HepG2 (cell line): Measurements from ENCODE around the gene RFC1. TPM values are rescaled to one million over a fixed set of nuclear protein-coding genes. Genes with fewer than 3 reads are reported as not detected.

ENCODE experiments used
- ATF4 ChIP-seq, 2 experiments: fragments of 450-650 bp in 1 of 2; sonication (generic) in 1 of 2; formaldehyde crosslinking; IDR thresholded peaks; 2 replicates each; pipeline versions ENCODE4 v1.5.0 to v1.8.0; 2020 to 2022; ENCODE audit warnings: mild to moderate bottlenecking in 1 of 2, missing genetic modification reagents in 1 of 2
- ATF5 ChIP-seq: sonication (generic); formaldehyde crosslinking; IDR thresholded peaks from 2 replicates; pipeline ENCODE4 v1.4.0; 2020; ENCODE audit warnings: mild to moderate bottlenecking, low read depth, missing genetic modification reagents
- ATF7-NPFF ChIP-seq: sonication (generic); formaldehyde crosslinking; IDR thresholded peaks from 2 replicates; pipeline ENCODE4 v1.8.1; 2023; ENCODE audit warnings: mild to moderate bottlenecking, low read depth, missing genetic modification reagents, moderate library complexity
- CENPBD1 ChIP-seq: sonication (generic); formaldehyde crosslinking; IDR thresholded peaks from 2 replicates; pipeline ENCODE4 v1.8.0; 2022; ENCODE audit warnings: missing genetic modification reagents, low read depth, mild to moderate bottlenecking, borderline replicate concordance
- CHD2 ChIP-seq: IDR thresholded peaks from 2 replicates; pipeline ENCODE4 v1.6.1; 2011; ENCODE audit warnings: low read depth, low read length, improper control_type of control experiment
- CREBL2 ChIP-seq: sonication (generic); formaldehyde crosslinking; IDR thresholded peaks from 2 replicates; pipeline ENCODE4 v1.8.1; 2023; ENCODE audit warnings: missing genetic modification reagents, mild to moderate bottlenecking, borderline replicate concordance
- FOXC1 ChIP-seq: sonication (generic); formaldehyde crosslinking; IDR thresholded peaks from 2 replicates; pipeline ENCODE4 v1.8.0; 2022; ENCODE audit warnings: mild to moderate bottlenecking, missing genetic modification reagents, borderline replicate concordance
- FOXP1 ChIP-seq, 2 experiments: fragments of 450-650 bp in 1 of 2; IDR thresholded peaks; 2 replicates each; pipeline ENCODE4 v1.6.1; 2017 to 2018; ENCODE audit warnings: antibody characterized with exemption in 1 of 2
- GMEB2 ChIP-seq: IDR thresholded peaks from 2 replicates; pipeline ENCODE4 v1.6.1; 2016; ENCODE audit warnings: missing biosample characterization, missing genetic modification reagents, low read depth
- HIC2 ChIP-seq: sonication (generic); formaldehyde crosslinking; IDR thresholded peaks from 2 replicates; pipeline ENCODE4 v1.9.0; 2022; ENCODE audit warnings: low read depth, missing genetic modification reagents
- HNRNPLL ChIP-seq: fragments of 200-400 bp; formaldehyde crosslinking; IDR thresholded peaks from 2 replicates; pipeline ENCODE4 v1.6.1; 2017; ENCODE audit warnings: mild to moderate bottlenecking, low read depth, low read length; ENCODE audit not compliant: poor library complexity, severe bottlenecking
- KDM5B ChIP-seq: sonication (generic); formaldehyde crosslinking; IDR thresholded peaks from 2 replicates; pipeline ENCODE4 v1.4.0; 2020; ENCODE audit warnings: missing genetic modification reagents, mild to moderate bottlenecking, borderline replicate concordance
- MIXL1 ChIP-seq: IDR thresholded peaks from 2 replicates; pipeline ENCODE4 v1.6.1; 2016
- MTA3 ChIP-seq: sonication (generic); formaldehyde crosslinking; IDR thresholded peaks from 2 replicates; pipeline ENCODE4 v1.4.0; 2020; ENCODE audit warnings: missing genetic modification reagents
- MTF2 ChIP-seq: sonication (generic); formaldehyde crosslinking; IDR thresholded peaks from 2 replicates; pipeline ENCODE4 v1.5.0; 2020; ENCODE audit warnings: missing genetic modification reagents, borderline replicate concordance
- SRSF1 ChIP-seq: fragments of 200-400 bp; formaldehyde crosslinking; optimal IDR thresholded peaks from 2 replicates; pipeline ENCODE3; 2017; ENCODE audit warnings: mild to moderate bottlenecking, low read depth, low read length, moderate library complexity
- ZNF256 ChIP-seq: sonication (generic); formaldehyde crosslinking; conservative IDR thresholded peaks from 2 replicates; pipeline ENCODE4 v1.4.0; 2020; ENCODE audit warnings: missing genetic modification reagents
- ZNF564 ChIP-seq: sonication (generic); formaldehyde crosslinking; IDR thresholded peaks from 2 replicates; pipeline ENCODE4 v1.8.1; 2023; ENCODE audit warnings: mild to moderate bottlenecking, missing genetic modification reagents
- ZNF678 ChIP-seq: sonication (generic); formaldehyde crosslinking; IDR thresholded peaks from 2 replicates; pipeline ENCODE4 v1.4.0; 2020; ENCODE audit warnings: mild to moderate bottlenecking, missing genetic modification reagents
- polyA plus RNA-seq, 8 experiments: library from polyadenylated mRNA; depleted of rRNA in 3 of 8; stranded (reverse) in 7 of 8; unstranded in 1 of 8; fragments of >200 nt; fragmentation: Illumina TruSeq in 4 of 8; extraction: Trizol in 4 of 8; gene quantifications; 2 replicates each; pipeline versions ENCODE4 v1.2.1 to v1.2.3, GENCODE V29; 2011 to 2016; ENCODE audit warnings: low read depth in 4 of 8, missing spikeins in 1 of 8, mixed read lengths in 1 of 8; ENCODE audit not compliant: insufficient read depth in 1 of 8
- total RNA-seq, 5 experiments: library from RNA; depleted of rRNA; stranded (reverse); fragments of >200 nt; fragmentation: Illumina TruSeq; extraction: Trizol; gene quantifications; 2 replicates each; pipeline ENCODE4 v1.2.3, GENCODE V29; 2016; ENCODE audit warnings: low read depth in 1 of 5

The RFC1 gene
- total and polyA plus RNA-seq, 2 of the 13 experiments (the other 11 are each of a cell fraction or from before 2014, with no cell fraction given) = 15.9 to 78.8 TPM

- no peak for TF ChIP-seq GMEB2
- no peak for TF ChIP-seq HIC2
- no peak for TF ChIP-seq ATF7-NPFF (CRISPR knock-in tag)
- no peak for TF ChIP-seq FOXC1
- TF ChIP-seq FOXP1 (IDR thresholded peaks at IDR 0.05) = no peak
- TF ChIP-seq FOXP1 (CRISPR knock-in tag; IDR thresholded peaks at IDR 0.05) = no peak
- TF ChIP-seq MTA3 (CRISPR knock-in tag) = no peak
- no peak for TF ChIP-seq MTF2
- no peak for TF ChIP-seq KDM5B (CRISPR knock-in tag)
- no peak for TF ChIP-seq MIXL1 (CRISPR knock-in tag)
- TF ChIP-seq CENPBD1 = no peak
- no peak for TF ChIP-seq CREBL2 (CRISPR knock-in tag)
- TF ChIP-seq CHD2 = no peak
- TF ChIP-seq ZNF564 = no peak
- TF ChIP-seq ATF5 (CRISPR knock-in tag) = no peak
- peak in 1 of 2 experiments; percentile 81; a peak in 2 of 4 replicates for TF ChIP-seq ATF4 (CRISPR knock-in tag; IDR thresholded peaks at IDR 0.05)
- no peak for TF ChIP-seq SRSF1
- TF ChIP-seq ZNF256 = no peak
- no peak for TF ChIP-seq ZNF678 (CRISPR knock-in tag)
- TF ChIP-seq HNRNPLL = no peak
These were observed 49.6 kb upstream of the RFC1 start (continued) for GRCh38 chr4:39415678-39416283.
